EH (cell line): ENCODE measurements around the gene PGPEP1.

ENCODE experiments used
- DNase-seq: peaks from one replicate; pipeline ENCODE4 v3.0.0-alpha.2; 2015; ENCODE audit warnings: low read depth

Gene PGPEP1, protein sequence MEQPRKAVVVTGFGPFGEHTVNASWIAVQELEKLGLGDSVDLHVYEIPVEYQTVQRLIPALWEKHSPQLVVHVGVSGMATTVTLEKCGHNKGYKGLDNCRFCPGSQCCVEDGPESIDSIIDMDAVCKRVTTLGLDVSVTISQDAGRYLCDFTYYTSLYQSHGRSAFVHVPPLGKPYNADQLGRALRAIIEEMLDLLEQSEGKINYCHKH

DNA sequence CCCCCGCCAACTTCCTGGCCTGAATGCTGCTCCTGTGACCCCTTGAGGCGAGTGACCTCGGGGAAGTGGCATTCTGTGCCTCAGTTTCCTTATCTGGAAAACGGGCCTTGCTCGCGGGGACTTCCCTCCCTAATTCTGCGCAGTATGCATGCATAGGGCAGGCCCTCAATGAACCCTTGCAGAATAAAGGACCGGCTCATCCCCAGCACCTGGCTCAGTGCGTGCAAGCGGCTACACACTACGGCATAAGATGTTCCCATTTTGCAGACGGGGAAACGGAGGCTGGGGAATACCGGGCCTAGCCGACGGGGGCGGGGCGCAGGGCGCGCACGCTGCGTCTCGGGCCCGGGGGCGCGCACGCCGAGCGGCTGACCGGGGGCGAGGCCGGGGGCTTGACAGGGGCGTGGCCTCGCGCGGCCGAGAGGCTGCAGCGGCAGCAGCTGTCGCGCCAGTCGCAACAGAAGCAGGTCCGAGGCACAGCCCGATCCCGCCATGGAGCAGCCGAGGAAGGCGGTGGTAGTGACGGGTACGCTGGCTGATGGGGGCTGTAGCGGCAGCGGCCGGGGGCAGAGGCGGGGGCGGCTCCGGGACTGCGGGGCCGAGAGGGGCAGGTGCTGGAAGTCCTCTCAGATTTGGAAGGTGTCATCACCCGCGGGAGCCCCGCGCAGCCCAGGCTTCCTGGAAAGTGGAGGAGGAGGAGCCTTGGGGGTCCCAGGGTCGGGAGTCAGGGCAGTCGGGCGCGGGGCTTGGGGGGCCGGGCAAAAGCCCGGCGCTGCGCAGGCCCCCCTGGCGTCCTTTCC is at the start of gene PGPEP1:
TSS of gene PGPEP1 (plus strand) at position 409 of the 800 bp plus-strand sequence. CDS start at position 493, 84 bp downstream.
- DNase-seq, result peak; percentile 63

DNA sequence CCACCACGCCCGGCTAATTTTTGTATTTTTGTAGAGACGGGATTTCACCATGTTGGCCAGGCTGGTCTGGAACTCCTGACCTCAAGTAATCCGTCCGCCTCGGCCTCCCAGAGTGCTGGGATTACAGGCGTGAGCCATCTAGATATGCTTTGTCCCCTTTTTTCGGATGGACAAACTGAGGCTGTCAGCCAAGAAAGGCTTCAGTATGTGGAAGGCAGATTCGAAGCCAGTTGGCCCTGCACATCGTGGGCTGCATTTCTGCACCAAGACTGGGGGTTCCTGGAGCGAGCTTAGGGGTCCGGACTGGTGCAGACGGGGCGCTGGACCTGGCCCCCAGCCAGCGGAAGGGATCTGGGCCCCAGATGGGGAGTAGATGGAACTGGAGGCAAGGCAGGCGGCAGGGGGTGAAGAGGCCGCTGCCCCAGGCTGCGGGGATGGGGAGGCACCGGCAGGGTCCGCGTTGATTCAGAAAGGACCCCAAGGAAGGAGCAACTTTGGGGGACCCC is 49.3 kb upstream of the PGPEP1 start:
- no peak for DNase-seq

DNA sequence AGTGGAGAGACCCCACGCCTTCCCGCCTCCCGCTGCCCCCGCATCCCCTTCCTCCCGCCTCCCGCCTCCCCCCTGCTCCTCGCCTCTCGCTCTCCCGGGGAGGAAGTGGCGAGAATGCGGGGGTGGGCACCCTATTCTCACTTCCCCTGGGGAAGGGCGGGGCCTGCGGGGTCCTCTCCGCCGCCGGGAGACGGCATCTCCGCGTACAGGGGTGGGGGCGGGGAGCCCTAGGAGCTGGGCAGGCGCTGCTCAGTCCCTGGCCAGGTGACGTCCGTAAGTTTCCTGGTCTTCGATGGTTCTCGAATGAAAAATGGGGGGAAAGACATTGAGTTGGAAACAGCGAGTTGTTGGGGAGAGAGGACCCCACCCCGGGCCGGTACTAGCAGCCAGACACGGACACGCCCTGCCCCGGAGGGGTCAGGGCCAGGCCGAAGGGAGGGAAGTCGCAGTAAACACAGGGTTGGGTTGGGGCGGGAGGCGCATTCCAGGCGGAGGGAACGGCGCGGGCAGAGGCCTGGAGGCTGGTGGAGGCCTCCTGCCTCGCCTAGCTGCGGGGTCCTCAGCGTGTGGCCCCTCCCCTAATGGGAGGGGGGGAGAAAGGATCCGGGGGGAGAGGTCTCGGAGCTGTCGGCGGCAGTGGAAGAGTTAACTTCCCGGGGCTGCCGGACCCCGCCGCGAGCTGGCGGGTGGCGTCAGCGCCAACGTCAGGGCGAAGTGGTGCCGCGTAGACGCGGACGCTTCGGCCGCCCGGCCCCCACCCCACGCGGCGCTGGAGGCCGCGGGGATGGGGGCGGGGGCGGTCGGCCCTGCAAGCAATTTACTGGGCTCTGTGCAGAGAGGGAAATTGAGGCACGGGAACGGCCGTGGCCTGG is 48.6 kb upstream of the PGPEP1 start:
- DNase-seq, result peak; percentile 83

DNA sequence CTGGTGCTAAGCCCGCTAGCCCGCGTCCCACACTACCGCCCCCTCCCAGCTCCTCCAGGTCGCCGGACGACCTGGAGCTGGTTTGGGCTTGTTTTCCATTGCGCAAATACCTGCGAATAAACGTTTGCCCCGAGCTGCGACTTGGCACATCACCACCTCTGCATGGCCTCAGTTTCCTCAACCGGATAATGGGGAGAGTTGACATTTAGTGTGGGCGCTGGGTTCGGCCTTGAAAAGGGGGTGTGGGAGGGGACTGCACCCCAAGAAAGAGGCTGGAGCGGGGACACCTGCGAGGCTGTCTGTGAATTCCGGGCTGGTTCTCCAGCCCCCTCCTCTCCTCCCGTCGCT is 48.0 kb upstream of the PGPEP1 start:
- no peak for DNase-seq

DNA sequence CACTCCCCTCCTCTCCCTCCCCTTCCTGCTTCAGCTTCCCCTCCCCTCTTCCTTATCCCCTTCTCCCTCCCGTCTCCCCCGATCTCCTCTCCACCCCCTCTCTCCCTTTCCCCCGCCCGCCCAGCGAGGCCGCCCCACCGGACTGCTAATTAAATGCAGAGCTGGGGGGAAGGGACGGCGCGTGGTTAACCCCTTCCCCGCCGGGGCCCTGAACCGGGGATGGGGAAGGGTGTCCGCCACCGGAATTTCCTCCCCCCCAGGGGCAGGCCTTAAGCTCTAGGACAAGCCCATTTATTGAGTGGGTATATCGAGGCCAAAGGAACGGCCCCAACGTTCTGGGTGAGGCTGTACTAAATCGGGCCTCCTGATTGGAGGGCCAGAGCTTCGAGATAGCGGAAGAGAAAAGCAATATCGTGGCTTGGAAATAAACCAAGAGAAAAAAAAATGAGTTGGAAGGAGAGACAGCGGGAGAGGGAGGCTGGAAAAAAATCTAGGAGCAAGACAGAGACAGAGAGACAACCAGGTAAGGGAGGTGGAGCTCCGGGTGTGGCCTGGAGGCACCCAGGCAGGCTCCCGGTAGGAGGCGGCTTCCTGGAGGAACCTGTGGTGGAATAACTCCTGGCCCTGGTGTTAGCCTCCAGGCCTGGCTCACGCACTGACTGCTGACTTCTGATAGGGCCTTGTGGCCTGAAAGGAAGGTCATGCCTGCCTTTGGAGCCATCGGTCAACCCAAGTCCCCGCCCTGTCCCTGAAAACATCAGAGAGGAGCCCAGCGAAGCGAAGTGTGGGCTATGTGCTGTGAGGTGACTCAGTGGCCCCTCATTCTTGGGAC is 47.4 kb upstream of the PGPEP1 start:
- DNase-seq, result peak; percentile 82

DNA sequence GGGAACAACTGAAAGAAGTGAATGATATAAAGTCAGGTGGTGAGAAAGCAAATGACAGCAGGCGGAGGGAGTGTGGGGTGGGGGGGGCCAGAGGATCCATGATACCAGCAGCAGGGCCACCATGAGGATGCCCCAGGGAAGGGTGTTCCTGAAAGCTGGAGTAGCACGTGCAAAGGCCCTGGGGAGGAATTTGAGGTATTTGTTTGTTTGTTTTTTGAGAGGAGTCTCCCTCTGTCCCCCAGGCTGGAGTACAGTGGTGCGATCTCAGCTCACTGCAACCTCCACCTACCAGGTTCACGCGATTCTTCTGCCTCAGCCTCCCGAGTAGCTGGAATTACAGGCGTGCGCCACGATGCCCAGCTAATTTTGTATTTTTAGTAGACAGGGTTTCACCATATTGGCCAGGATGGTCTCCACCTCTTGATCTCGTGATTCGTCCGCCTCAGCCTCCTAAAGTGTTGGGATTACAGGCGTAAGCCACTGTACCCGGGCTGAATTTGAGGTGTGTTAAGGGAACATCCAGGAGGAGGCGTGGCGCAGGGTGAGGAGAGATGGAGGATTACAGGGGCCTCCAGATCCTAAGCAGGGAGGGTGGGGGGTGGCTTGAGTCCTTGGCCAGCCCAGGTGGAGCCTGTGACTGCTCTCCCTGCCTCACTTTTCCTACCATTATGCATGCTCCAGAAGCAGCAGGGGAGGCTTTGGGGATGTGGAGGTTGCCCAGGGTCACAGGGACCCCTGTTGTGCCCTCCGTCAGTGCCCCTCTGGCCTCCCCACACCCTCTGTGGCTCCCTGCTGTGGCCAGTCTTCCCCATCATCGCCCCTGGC is 46.5 kb upstream of the PGPEP1 start:
- no peak for DNase-seq

DNA sequence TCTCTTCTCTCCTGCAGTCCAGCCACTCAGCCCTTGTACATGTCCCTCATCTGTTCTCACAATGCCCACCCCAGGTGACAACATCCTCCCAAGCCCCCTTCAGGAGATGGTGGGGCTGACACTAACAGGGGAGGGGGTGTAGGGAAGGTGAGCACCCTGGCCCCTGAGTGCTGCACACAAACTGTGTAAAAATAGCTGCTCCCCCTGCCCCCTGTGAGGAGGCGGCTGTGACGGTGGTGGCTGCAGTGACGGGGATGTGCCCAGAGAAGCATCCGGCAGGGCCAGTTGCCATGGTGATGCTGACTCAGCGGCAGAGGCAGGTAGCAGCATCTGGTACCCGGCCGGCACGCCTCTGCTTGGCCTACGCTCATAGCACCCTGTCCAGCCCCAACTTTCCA is 45.9 kb upstream of the PGPEP1 start:
- no peak for DNase-seq

DNA sequence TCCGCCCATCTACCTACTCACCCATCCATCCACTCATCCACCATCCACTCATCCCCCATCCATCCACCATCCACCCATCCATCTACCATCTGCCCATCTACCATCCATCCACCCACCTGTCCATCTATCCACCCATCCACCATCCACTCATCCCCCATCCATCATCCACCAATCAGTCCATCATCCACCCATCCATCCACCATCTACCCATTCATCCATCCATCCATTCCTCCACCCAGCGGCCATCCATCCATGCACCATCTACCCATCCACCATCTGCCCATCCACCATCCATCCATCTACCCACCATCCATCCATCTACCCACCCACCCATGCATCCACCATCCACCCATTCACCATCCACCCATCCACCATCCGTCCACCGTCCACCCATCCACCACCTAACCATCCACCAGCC is 45.4 kb upstream of the PGPEP1 start:
- DNase-seq, result no peak

DNA sequence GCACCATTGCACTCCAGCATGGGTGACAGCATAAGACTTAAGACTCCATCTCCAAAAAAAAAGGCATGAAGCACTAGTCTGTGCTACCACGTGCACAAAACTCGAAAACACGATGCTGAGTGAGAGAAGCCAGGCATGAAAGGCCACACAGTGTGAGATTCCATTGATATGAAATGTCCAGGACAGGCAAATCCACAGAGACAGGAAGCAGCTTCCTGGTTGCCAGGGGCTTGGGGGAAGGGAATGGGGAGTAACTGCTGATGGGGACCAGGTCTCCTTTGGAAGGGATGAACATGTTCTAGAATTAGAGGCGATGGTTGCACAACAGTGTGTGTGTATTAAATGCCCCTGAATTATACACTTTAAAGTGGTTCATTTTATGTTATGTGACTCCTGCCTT is 43.1 kb upstream of the PGPEP1 start:
- peak; percentile 65 for DNase-seq

DNA sequence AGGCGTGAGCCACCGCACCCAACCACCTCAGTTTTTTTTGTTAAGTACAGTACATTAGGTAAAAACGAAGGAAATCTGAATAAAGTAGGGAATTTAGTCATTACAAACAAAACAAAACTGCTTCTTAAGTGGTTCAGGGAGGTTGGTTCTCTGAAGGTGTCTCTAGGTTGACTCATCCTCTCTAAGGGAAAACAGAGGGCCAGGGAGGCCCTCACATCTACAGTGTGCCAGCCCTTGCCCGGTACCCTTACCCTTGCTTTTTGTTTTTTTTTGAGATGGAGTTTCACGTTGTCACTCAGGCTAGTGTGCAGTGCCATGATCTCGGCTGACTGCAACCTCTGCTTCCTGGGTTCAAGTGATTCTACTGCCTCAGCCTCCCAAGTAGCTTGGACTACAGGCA is 41.8 kb upstream of the PGPEP1 start:
- DNase-seq, result peak; percentile 38

DNA sequence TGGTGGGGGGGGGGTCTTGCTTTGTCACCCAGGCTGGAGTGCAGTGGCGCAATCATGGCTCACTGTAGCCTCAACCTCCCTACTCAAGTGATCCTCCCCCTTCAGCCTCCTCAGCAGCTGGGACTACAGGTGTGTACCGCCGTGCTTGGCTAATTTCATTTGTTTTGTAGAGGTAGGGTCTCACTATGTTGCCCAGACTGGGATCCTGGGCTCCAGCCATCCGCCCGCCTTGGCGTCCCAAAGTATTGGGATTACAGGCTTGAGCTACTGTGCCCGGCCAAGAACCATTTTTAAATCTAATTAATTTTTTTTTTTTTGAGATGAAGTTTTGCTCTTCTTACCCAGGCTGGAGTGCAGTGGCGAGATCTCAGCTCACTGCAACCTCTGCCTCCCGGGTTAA is 40.7 kb upstream of the PGPEP1 start:
- no peak for DNase-seq

DNA sequence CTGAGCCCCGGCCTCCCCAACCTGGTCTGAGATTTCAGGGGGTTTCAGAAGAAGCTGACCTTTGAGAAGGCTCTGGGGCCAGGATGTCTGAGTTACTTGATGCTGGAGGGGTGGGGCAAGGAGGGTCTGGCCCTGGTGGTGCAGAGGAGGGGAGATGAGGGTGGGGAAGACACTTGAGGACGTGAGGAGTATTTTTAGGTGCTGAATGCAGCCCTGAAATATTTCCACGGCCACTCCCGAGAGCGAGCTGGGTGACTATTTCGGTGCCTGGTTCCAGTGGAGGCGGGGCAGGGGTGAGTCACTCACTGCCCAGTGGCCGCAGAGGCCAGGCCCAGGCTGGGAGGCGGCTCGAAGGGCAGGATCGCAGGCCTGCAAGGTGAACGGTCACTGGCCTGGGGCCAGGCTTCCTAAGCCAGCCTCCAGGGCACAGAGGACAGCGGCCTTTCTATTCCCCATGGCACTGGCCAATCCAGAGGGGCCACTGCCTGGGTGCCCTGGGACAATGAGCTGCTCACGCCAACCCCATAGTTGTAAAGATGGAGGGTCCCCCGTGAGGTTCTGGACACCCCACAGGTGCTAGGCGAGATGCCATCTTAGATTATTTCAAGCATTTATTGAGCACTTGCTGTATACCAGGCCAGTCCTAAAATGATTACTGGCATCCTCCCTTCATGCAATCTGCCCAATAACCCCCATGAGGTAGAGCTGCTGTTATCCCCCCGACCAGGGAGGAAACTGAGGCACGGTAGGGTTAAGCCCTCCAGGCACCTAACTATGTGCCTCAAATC is 39.3 kb upstream of the PGPEP1 start:
- DNase-seq, result peak; percentile 86

DNA sequence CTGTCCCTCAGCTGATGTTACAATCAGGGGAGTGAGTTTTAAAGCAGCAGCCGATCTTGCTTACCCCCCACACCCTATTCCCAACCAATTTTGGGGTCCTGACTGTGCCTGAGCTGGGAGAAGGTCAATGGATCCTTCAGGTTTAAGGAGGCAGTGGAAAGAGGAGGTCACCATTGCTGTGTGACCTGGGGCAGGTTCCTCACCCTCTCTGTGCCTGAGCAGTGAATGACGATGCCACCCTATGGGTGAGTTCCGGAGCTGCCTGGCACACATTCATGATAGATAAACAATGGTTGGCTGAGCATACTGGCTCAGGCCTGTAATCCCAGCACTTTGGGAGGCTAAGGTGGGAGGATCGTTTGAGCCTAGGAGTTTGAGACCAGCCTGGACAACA is 38.7 kb upstream of the PGPEP1 start:
- no peak for DNase-seq

DNA sequence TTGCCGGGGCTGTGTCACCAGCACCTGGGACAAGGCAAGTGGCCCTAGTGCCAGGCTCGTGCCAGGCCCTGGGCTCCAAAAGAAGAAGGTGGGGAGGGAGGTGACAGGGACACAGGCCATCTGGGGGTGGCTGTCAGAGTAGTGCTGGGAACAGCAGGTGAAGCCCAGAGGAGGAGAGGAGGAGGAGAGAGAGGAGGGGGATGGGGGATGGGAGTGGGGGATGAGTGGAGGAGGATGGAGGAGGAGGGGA is 36.3 kb upstream of the PGPEP1 start:
- DNase-seq, result peak; percentile 18

DNA sequence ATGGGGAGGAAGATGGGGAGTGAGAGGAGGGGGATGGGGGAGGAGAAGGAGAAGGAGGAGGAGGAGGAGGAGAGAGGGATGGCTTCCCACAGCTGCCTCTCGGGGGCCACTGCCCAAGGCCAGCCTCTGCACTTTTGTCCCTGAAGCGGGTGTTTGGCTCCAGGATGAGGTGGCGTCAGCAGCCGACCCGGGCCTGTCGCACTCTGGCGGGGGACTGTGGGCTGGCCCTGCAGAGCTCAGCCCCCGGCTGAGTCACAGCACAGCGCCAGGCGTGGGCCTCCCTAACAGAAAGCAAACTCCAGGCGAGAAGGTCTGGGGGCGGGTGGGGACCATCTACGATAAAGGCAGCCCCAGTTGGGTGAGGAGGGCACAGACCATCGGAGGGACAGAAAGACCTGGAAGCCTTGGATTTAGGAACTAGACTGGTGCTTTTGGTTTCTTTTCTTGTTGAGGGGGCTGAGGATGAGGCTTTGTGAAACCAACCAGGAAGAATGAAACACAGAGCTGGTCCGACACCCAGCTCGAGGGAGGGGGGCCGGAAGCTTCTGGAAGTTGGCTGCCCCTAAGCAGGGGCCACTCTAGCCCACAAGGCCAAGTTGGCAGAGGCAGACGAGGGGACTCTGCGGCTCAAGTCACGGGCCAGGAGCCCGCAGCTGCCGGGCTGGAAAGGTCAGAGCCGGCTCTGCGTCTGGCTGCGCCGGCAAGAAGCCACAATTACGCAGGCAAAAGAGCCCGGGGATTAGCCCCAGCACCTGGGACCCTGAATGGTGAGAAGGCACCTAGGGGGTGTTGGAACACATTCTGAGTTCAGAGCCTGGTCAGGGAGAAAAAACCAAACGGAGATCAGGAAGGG is 35.7 kb upstream of the PGPEP1 start:
- peak; percentile 89 for DNase-seq

DNA sequence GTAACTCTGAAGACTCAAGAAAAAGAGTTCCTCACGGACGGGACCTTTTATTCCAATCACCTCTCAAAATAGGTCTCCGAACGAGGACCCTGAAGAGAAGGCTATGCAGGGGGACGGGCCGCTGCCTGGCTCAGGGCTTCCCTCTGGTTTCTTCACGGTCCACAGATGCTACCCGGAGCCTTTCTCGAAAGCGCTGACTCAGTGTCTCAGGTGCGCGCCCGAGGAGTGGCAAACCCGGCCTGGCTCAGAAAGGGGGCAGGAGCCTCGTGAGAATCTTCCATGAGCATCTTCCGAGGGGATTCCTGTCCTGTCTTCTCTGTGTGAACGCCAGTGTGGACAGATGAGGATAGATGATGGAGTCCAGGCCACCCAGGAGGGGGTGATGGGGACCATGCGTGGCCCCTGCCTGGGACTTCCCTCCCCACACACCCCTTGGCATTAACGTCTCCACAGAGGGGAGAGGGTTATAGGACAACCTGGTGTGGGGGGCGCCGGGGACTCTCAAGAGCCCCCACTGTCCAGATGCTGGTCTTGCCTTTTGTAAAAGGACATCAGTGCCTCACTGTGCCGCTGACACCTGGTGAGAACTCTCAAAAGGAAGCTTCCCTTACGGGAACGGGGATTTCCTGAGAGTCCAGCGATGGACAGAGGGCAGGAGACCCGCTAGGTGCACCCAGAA is 34.0 kb upstream of the PGPEP1 start:
- no peak for DNase-seq

DNA sequence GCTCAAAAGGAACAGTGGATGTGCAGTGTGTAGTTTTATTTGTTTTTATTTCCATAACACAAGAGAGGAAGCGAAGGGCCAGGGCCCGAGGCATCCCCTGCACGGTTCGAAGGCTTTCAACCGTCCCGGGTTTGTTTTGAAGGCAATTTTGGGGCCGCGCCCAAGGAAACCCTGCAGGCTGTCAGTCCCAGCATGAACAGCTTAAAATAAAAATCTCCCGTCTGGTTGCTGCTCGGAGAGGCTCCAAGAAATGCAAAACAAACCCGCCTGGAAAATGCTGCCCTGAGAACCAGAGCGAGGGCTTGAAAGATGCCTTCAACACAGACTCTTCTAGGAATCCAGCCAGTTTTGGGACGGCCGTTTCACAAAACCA is 33.5 kb upstream of the PGPEP1 start:
- no peak for DNase-seq

DNA sequence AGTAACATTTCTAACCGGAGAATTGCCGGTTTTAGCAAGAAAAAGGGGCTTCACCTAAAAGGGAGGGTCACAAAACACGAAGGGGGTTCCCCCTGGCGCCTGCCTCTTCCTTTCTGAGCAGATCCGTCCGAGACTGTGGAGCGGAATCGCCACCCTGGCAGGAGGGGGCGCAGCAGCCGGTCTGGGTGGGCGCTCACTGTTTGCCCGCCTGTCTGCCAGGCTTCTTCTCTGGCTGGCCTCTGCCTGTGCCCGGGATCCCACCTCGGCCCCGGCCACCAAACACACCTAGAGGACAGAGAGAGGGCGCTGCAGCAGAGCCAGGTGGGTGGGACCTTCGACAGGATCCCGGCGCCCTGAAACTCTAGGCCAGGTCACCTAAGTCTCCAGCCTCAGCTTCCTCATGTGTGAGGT is 33.1 kb upstream of the PGPEP1 start:
- DNase-seq, result no peak
